SK-N-SH treated with all-trans-retinoic acid at 6 μM for 48 hours (cell line): ENCODE data around the gene MCRIP2.
"Not testable (repeated sequence)": the region's sequence is repeated elsewhere in the genome, so short reads cannot be mapped to it uniquely, and the experiment has no call there.

Experiments
- ATAC-seq: fragments of 200-7000 bp; cut with Tn5 transposase; 3 replicates; pipeline ENCODE4 v1.9.1; 2020; ENCODE audit warnings: mild to moderate bottlenecking, moderate library complexity
- ARNTL ChIP-seq: fragments of 450-650 bp; formaldehyde crosslinking; IDR thresholded peaks from 2 replicates; pipeline ENCODE4 v1.5.0; 2020; ENCODE audit warnings: low read depth, mild to moderate bottlenecking, moderate library complexity, borderline replicate concordance
- BACH2 ChIP-seq: fragments of 250-450 bp; sonication (Bioruptor Pico); IDR thresholded peaks from 2 replicates; pipeline ENCODE4 v1.9.0; 2021; ENCODE audit warnings: mild to moderate bottlenecking, borderline replicate concordance
- CREB5 ChIP-seq: fragments of 250-450 bp; sonication (Bioruptor Pico); IDR thresholded peaks from 2 replicates; pipeline ENCODE4 v1.5.1; 2020; ENCODE audit warnings: low read depth, mild to moderate bottlenecking, moderate library complexity
- CSDC2 ChIP-seq: fragments of 250-450 bp; sonication (Bioruptor Pico); IDR thresholded peaks from 2 replicates; pipeline ENCODE4 v1.5.0; 2020; ENCODE audit warnings: mild to moderate bottlenecking, moderate library complexity
- CSRNP3 ChIP-seq: fragments of 250-450 bp; sonication (Bioruptor Pico); IDR thresholded peaks from 2 replicates; pipeline ENCODE4 v1.5.1; 2021; ENCODE audit warnings: mild to moderate bottlenecking, moderate library complexity
- ESRRG ChIP-seq: fragments of 250-450 bp; sonication (Bioruptor Pico); IDR thresholded peaks from 2 replicates; pipeline ENCODE4 v1.6.1; 2021; ENCODE audit warnings: mild to moderate bottlenecking
- GLIS3 ChIP-seq: fragments of 250-450 bp; sonication (Bioruptor Pico); IDR thresholded peaks from 2 replicates; pipeline ENCODE4 v1.5.0; 2020; ENCODE audit warnings: mild to moderate bottlenecking, moderate library complexity
- ISL1 ChIP-seq: fragments of 250-450 bp; sonication (Bioruptor Pico); IDR thresholded peaks from 2 replicates; pipeline ENCODE4 v2.1.2; 2022; ENCODE audit warnings: mild to moderate bottlenecking, moderate library complexity
- OSR1 ChIP-seq: fragments of 250-450 bp; sonication (Bioruptor Pico); IDR thresholded peaks from 2 replicates; pipeline ENCODE4 v1.8.0; 2022; ENCODE audit warnings: moderate library complexity, mild to moderate bottlenecking, inconsistent platforms
- PATZ1 ChIP-seq: fragments of 250-450 bp; sonication (Bioruptor Pico); IDR thresholded peaks from 2 replicates; pipeline ENCODE4 v1.8.0; 2020; ENCODE audit warnings: mild to moderate bottlenecking, moderate library complexity, borderline replicate concordance
- POU6F1 ChIP-seq: fragments of 250-450 bp; sonication (Bioruptor Pico); IDR thresholded peaks from 2 replicates; pipeline ENCODE4 v1.8.0; 2021; ENCODE audit warnings: low read depth, mild to moderate bottlenecking, moderate library complexity, borderline replicate concordance
- PPARA ChIP-seq: fragments of 250-450 bp; sonication (Bioruptor Pico); IDR thresholded peaks from 2 replicates; pipeline ENCODE4 v1.5.0; 2020; ENCODE audit warnings: mild to moderate bottlenecking, borderline replicate concordance
- RARB ChIP-seq: fragments of 250-450 bp; sonication (Bioruptor Pico); IDR thresholded peaks from 2 replicates; pipeline ENCODE4 v1.8.0; 2021; ENCODE audit warnings: mild to moderate bottlenecking, moderate library complexity
- TOX ChIP-seq: fragments of 250-450 bp; sonication (Bioruptor Pico); IDR thresholded peaks from 2 replicates; pipeline ENCODE4 v1.8.0; 2021; ENCODE audit warnings: mild to moderate bottlenecking, moderate library complexity, borderline replicate concordance
- TSHZ2 ChIP-seq: fragments of 250-450 bp; sonication (Bioruptor Pico); IDR thresholded peaks from 2 replicates; pipeline ENCODE4 v1.5.0; 2020; ENCODE audit warnings: mild to moderate bottlenecking, moderate library complexity
- ZC3H10 ChIP-seq: fragments of 250-450 bp; sonication (Bioruptor Pico); IDR thresholded peaks from 2 replicates; pipeline ENCODE4 v1.5.1; 2021; ENCODE audit warnings: mild to moderate bottlenecking, moderate library complexity
- ZFP30 ChIP-seq: fragments of 450-650 bp; formaldehyde crosslinking; IDR thresholded peaks from 2 replicates; pipeline ENCODE4 v1.5.0; 2022; ENCODE audit warnings: mild to moderate bottlenecking, moderate library complexity
- ZNF565 ChIP-seq: fragments of 450-650 bp; formaldehyde crosslinking; conservative IDR thresholded peaks from 2 replicates; pipeline ENCODE4 v1.5.0; 2020; ENCODE audit warnings: low read depth, mild to moderate bottlenecking, moderate library complexity
- ZNF70 ChIP-seq: fragments of 450-650 bp; formaldehyde crosslinking; IDR thresholded peaks from 2 replicates; pipeline ENCODE4 v1.5.0; 2020; ENCODE audit warnings: mild to moderate bottlenecking, moderate library complexity
- ZNF8 ChIP-seq: fragments of 450-650 bp; formaldehyde crosslinking; IDR thresholded peaks from 2 replicates; pipeline ENCODE4 v1.5.0; 2020; ENCODE audit warnings: mild to moderate bottlenecking, moderate library complexity

MCRIP2 gene

GRCh38 chr16:595942-596735 lies 45.5 kb upstream of the MCRIP2 start:
- no peak for TF ChIP-seq GLIS3 (CRISPR knock-in tag)
- TF ChIP-seq ZNF70 (CRISPR knock-in tag): no peak
- TF ChIP-seq ZNF565: no peak
- no peak for TF ChIP-seq BACH2 (CRISPR knock-in tag)
- no peak for TF ChIP-seq PATZ1 (CRISPR knock-in tag)
- TF ChIP-seq POU6F1: no peak
- no peak for TF ChIP-seq CSRNP3 (CRISPR knock-in tag)
- no peak for TF ChIP-seq ARNTL (CRISPR knock-in tag)
- TF ChIP-seq ESRRG: no peak
- TF ChIP-seq TOX: no peak
- no peak for TF ChIP-seq PPARA (CRISPR knock-in tag)
- TF ChIP-seq OSR1: no peak
- TF ChIP-seq ISL1 (CRISPR knock-in tag): no peak
- no peak for TF ChIP-seq ZC3H10 (CRISPR knock-in tag)
- TF ChIP-seq ZFP30 (CRISPR knock-in tag): no peak
- TF ChIP-seq RARB (CRISPR knock-in tag): no peak
- no peak for TF ChIP-seq CSDC2
- no peak for TF ChIP-seq CREB5
- no peak for TF ChIP-seq ZNF8 (CRISPR knock-in tag)
- TF ChIP-seq TSHZ2 (CRISPR knock-in tag): no peak
- TF ChIP-seq, all 23 proteins: peak for 0
- ATAC-seq: no peak

- ATAC-seq: no peak
- no peak for TF ChIP-seq CSRNP3 (CRISPR knock-in tag)
- no peak for TF ChIP-seq ZFP30 (CRISPR knock-in tag)
- no peak for TF ChIP-seq ZNF565
- TF ChIP-seq ARNTL (CRISPR knock-in tag): no peak
Observed at GRCh38 chr16:596736-597060, 44.9 kb upstream of the MCRIP2 start.

GRCh38 chr16:597655-598054 lies 44.0 kb upstream of the MCRIP2 start:
- ATAC-seq: not testable (repeated sequence)
